Adrenal gland (tissue), 5 donors: ENCODE results near the gene B3GNT4.
"Not testable (repeated sequence)": the region's sequence is repeated elsewhere in the genome, so short reads cannot be mapped to it uniquely, and the experiment has no call there.

Experiments
- CTCF ChIP-seq, 6 experiments: fragments of 450-650 bp in 4 of 6; fragments of 200-600 bp in 2 of 6; sonication (generic) in 1 of 6; IDR thresholded peaks; 1 replicate in 5 of 6; 2 replicates in 1 of 6; pipeline versions ENCODE4 v1.5.1 to v1.8.0; 2016 to 2021; ENCODE audit warnings: antibody characterized with exemption in 6 of 6, mild to moderate bottlenecking in 2 of 6, moderate library complexity in 1 of 6
- POLR2A ChIP-seq, 2 donors: fragments of 450-650 bp; IDR thresholded peaks; one replicate each; pipeline ENCODE4 v1.6.1; 2017; ENCODE audit warnings: antibody characterized with exemption in 2 of 2, mild to moderate bottlenecking in 2 of 2, moderate library complexity in 1 of 2
- donor health status: DM: no; HTN: no; CAD: no.

- not testable (repeated sequence) for TF ChIP-seq CTCF, POLR2A (IDR thresholded peaks at IDR 0.05)
These were observed 698 bp upstream of the B3GNT4 start for GRCh38 chr12:122202811-122203210.
